GM12874 (cell line): ENCODE results near the gene AGBL4.
A peak's percentile ranks its signal among the peaks of the same experiment; 100 is the strongest.

Source experiments
- TF ChIP-seq, protein P1 (sequence below): IDR thresholded peaks from 2 replicates; pipeline ENCODE4 v1.5.1; 2011; ENCODE audit warnings: low read depth, mild to moderate bottlenecking, control low read depth, low read length, moderate library complexity; ENCODE audit not compliant: insufficient read depth

The AGBL4 gene

DNA sequence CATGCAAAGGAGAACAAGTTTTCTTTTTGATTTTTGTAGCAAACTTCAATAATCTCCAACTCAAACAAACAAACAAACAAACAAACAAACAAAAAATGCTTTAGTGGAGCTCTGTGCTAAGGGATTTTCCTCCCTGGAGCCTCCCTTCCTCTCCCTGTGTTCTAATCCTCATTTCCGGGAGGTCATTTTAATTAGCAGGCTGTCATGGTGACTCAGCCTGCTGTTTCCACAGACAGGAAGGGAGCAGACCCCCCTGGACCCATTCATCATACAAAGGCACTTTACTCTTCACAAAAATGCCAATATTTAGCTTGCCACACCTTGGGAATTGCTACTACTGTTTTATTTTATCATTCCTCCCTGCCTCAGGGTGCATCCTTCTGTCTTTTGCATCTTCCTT lies 1490.8 kb downstream of the AGBL4 start:
- TF ChIP-seq, protein P1, sequence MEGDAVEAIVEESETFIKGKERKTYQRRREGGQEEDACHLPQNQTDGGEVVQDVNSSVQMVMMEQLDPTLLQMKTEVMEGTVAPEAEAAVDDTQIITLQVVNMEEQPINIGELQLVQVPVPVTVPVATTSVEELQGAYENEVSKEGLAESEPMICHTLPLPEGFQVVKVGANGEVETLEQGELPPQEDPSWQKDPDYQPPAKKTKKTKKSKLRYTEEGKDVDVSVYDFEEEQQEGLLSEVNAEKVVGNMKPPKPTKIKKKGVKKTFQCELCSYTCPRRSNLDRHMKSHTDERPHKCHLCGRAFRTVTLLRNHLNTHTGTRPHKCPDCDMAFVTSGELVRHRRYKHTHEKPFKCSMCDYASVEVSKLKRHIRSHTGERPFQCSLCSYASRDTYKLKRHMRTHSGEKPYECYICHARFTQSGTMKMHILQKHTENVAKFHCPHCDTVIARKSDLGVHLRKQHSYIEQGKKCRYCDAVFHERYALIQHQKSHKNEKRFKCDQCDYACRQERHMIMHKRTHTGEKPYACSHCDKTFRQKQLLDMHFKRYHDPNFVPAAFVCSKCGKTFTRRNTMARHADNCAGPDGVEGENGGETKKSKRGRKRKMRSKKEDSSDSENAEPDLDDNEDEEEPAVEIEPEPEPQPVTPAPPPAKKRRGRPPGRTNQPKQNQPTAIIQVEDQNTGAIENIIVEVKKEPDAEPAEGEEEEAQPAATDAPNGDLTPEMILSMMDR, result no peak

DNA sequence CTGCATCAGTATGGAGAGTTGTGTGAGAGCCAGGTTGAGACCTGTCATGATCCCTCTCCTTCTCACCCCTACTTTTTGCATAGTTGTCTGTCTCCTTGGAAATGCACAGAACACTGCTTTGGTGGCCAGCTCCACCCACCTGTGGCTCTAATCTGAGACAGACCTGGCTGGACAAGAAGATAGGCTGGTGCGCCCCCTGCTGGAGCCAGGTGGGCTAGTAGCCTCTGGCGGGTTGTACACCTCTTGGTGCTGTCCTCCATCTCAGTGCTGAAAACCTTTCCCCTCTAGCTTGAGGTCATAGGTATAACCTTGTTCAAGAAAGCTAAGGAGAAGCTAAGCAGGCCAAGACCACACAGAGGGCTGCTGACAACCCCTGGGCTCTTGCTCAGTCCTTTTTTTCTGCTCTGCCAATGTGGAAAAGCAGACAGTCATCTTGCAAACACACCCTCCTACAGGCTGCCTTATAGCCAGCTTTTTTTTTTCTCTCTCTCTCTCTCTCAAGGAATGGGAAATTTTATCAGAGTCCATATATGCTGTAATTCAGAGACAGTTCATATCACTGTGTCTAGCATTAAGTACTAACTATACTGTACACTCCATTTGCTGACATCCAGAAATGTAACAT lies 1492.9 kb downstream of the AGBL4 start:
- TF ChIP-seq, protein P1, result peak; percentile 82

DNA sequence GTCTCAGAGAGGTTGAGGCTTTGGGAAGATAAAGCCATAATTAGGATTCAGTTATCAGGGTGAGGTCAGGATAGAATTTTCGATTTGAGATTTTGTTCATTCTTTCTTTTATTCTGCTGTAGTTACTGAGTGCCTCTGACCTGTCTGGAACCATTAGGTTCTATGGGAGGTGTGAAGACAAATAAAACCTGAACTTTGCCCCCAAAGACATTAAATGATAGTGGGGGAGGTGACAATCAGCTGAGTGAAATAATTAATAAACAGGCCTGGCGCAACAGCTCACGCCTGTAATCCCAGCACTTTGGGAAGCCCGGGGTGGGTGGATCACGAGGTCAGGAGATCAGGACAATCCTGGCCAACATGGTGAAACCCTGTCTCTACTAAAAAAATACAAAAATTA lies 1496.7 kb downstream of the AGBL4 start:
- TF ChIP-seq, protein P1, result no peak

DNA sequence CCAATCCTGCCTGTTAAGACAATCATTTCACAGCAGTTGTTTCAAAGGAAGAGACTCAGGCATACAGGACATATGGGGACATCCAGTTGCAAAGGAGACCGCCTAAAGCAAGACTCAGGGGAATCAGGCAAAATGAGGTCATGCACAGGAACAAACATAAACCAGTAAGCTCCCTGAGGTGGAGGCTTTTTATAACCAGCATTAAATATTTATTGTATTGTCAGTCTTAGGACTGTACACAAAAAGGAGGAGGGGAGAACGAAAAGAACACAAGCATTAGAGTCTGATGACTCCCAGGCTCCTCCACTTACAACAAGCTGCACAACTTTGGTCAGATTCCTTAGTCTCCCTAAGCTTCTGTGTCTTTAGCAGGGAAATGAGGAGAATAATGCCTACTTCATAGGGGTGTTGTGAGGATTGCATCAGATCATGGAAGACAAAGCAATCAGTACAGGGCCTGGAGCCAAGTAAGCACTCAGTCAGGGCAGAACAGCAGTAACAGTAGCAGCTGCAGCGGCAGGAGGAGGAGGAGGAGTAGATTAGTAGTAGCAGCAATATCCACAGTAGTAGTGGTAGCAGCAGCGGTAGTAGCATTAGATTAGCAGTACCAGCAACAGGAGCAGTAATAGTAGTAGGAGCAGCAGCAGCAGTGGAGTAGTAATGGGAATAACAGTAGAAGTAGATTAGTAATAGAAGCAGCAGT lies 1497.6 kb downstream of the AGBL4 start:
- TF ChIP-seq, protein P1, result no peak

DNA sequence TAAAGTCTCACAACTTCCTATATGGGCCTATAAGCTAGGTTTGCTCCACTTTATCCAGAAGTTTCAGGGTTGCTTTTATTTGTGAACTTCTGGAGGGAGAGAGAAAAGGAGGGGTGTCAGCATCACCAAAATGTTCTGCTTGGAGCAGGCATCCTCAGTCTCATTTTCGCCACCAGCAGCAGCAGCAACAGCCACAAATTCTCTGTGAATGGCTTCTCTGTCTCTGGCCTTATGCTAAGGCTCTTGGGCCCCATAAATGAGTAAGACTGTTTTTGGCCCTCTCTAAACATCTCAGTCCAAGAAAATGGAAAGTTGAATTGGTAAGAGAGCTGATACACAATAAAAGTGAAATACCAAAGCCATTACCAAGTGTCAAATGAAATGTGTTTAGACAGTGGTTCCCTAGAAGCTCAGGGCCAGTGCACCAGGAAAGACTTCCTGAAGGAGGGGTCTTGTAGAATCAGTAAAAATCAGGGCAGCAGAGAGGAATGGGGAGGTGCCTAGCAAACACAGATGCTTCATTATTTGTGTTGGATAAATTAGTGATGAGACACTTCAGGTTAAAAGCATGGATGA lies 1498.8 kb downstream of the AGBL4 start:
- TF ChIP-seq, protein P1, result no peak

DNA sequence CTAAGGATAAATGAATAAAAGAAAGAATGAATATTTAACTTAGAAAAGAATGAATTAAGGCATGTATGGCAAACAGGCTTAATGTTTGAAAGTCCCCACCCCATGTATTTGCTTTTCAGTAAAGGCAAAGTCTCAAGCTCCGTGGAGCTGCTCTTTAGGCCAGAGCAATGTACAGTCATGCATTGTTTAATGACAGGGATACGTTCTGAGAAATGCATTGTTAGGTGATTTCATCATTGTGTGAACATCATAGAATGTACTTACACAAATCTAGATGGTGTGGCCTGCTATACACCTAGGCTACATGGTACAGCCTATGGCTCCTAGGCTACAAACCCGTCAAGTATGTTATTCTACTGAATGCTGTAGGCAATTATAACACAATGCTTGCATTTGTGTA lies 1500.2 kb downstream of the AGBL4 start:
- TF ChIP-seq, protein P1, result no peak

DNA sequence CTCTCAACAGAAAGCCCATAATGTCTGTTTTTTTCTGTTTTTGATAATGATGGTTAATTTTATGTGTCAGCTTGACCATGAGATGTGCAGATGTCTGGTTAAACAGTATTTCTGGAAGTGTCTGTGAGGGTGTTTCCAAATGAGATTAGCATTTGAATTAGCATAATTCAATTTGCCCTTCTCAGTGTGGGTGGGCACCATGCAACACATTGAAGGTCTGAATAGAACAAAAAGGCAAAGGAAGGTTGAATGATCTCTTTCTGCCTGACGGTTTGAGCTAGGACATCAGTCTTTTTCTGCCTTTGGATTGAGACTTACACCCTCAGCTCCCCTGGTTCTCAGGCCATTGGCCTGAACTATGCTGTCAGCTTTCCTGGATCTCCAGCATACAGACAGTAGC lies 1516.9 kb downstream of the AGBL4 start:
- TF ChIP-seq, protein P1, result no peak
